T-helper 2 cell treated with Interferon-gamma antibody and Interleukin-4, amounts not matched to agents 5 μg/mL and 100 μg/mL, for 36 hours (primary cell): ENCODE measurements around the gene IL12RB2.
"Not testable (repeated sequence)": the region's sequence is repeated elsewhere in the genome, so short reads cannot be mapped to it uniquely, and the experiment has no call there.

Experiments
- DNase-seq: peaks from one replicate; pipeline ENCODE4 v3.0.0; 2021; ENCODE audit warnings: low spot score
- H3K27ac Mint-ChIP-seq: one replicate; pipeline ENCODE4 v1.8.0; 2021; ENCODE audit warnings: mild to moderate bottlenecking, mixed read lengths
- H3K27me3 Mint-ChIP-seq: one replicate; pipeline ENCODE4 v1.8.0; 2021; ENCODE audit warnings: low read depth, mixed read lengths
- H3K36me3 Mint-ChIP-seq: one replicate; pipeline ENCODE4 v1.8.0; 2021; ENCODE audit warnings: low read depth, mixed read lengths
- H3K4me1 Mint-ChIP-seq: one replicate; pipeline ENCODE4 v1.8.0; 2021; ENCODE audit warnings: low read depth, mixed read lengths
- H3K4me3 Mint-ChIP-seq: one replicate; pipeline ENCODE4 v1.8.0; 2022; ENCODE audit warnings: mild to moderate bottlenecking, moderate library complexity, mixed read lengths
- H3K9me3 Mint-ChIP-seq: one replicate; pipeline ENCODE4 v1.8.0; 2021; ENCODE audit warnings: mixed read lengths

Gene IL12RB2

DNA sequence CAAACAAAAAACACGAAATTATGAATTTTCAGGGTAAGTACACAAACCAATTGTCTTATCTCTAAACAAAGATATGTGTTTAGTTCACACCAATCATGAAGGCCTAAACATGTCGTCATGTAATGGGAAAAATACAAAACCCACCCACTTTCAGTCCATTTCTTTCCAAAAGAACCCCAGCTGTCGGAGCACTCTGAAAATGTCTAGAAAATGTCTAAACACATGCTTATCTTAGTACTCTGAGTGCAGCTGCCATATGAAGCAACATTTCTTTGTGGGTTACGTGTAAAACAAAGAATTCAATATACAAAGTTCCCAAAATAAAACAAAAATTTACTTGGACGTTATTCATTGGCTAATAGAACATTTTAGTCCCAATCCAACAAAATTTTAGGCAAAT, 99.8 kb downstream of the IL12RB2 start:
- Mint-ChIP-seq H3K36me3 (peaks cover 49% of the 10 kb centered on the region), H3K4me3 (no peak overlapping the region), H3K9me3 (no peaks in the 10 kb centered on the region), H3K4me1 (peaks cover 6% of the 10 kb centered on the region), H3K27me3 (no peaks in the 10 kb centered on the region), H3K27ac (no peak overlapping the region)
- no peak for DNase-seq

DNA sequence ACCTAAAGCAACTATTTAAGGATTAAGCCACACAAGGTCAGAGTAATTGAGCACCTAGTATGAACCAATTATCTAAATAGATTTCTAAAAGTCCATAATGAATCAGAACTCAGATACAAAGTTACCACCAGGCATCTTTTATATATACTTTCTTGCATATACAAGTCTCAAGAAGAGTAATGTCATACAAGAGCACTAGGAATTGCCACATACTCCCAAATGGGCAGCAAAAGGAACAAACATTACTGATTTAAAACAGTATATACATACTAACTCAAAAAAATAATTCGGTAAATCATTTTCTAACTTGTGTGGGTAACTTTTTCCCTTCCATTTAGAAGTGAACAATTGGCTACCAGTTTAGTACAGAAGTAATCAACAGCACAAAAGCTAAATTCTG, 100.5 kb downstream of the IL12RB2 start:
- H3K27ac Mint-ChIP-seq: peak overlapping the region; percentile 3

DNA sequence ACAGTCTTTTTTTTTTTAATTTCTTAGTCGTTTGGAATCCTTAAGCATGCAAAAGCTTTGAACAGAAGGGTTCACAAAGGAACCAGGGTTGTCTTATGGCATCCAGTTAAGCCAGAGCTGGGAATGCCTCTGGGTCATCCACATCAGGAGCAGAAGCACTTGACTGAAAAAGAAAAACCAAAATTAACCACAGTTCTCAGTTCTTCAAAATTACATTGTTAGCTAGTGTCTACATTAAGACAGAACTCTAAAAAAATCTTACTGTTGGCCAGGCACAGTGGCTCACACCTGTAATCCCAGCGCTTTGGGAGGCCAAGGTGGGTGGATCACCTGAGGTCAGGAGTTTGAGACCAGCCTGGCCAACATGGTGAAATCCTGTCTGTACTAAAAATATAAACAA, 105.4 kb downstream of the IL12RB2 start:
- not testable (repeated sequence) for H3K9me3 Mint-ChIP-seq, H3K27me3 Mint-ChIP-seq, H3K4me3 Mint-ChIP-seq, DNase-seq, H3K27ac Mint-ChIP-seq
- Mint-ChIP-seq H3K36me3 (peaks cover 80% of the 10 kb centered on the region), H3K4me1 (peaks cover 17% of the 10 kb centered on the region)

More for the DNA sequence above, 100.5 kb downstream of the IL12RB2 start:
- Mint-ChIP-seq H3K4me1 (peaks cover 6% of the 10 kb centered on the region), H3K9me3 (no peaks in the 10 kb centered on the region), H3K27me3 (no peaks in the 10 kb centered on the region), H3K4me3 (no peak overlapping the region), H3K36me3 (peaks cover 54% of the 10 kb centered on the region)
- no peak for DNase-seq

DNA sequence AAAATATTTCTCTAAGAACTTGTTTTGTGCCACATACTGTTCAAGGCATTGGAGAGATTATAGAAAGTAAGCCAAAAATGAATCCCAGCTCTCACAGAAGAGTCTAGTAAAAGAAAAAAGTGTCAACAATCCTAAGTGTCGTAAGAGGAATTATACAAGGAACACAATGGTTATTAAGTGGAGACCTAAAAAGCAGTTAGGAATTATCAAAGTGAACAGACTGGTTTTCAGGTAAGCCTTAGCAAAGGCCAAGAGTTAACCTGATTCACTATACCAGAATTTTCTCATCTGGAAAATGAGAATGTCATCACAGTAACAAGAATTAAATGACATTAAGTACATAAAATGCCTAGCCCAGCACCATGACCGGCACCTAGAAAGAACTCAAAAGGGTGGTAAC, 106.9 kb downstream of the IL12RB2 start:
- no peak overlapping the region for H3K4me3 Mint-ChIP-seq
- no peak for DNase-seq
- H3K27ac Mint-ChIP-seq: no peak overlapping the region
- H3K4me1 Mint-ChIP-seq: peaks cover 26% of the 10 kb centered on the region
- H3K27me3 Mint-ChIP-seq: no peaks in the 10 kb centered on the region
- H3K9me3 Mint-ChIP-seq: no peaks in the 10 kb centered on the region
- peaks cover 85% of the 10 kb centered on the region for H3K36me3 Mint-ChIP-seq

- H3K9me3 Mint-ChIP-seq: no peaks in the 10 kb centered on the region
- no peaks in the 10 kb centered on the region for H3K27me3 Mint-ChIP-seq
- peaks cover 30% of the 10 kb centered on the region for H3K4me1 Mint-ChIP-seq
- H3K36me3 Mint-ChIP-seq: peaks cover 85% of the 10 kb centered on the region
- H3K4me3 Mint-ChIP-seq: no peak overlapping the region
- no peak for DNase-seq
- no peak overlapping the region for H3K27ac Mint-ChIP-seq
These were observed 107.4 kb downstream of the IL12RB2 start for GRCh38 chr1:67415041-67415440.

DNA sequence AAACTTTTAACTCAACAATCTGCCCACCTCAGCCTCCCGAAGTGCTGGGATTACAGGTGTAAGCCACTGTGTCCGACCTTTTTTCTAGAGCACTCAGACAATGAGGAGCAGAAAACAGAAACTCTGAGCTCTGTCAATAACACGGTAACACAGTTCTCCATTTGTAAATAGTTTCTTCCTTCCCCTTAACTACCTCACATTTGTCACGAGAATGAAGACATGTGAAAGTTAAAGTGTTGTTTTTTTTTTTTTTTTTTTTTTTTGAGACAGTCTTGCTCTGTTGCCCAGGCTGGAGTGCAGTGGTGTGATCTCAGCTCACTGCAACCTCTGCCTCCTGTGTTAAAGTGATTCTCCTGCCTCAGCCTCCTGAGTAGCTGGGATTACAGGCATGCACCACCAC, 110.1 kb downstream of the IL12RB2 start:
- H3K4me3 Mint-ChIP-seq, H3K27ac Mint-ChIP-seq, DNase-seq, H3K27me3 Mint-ChIP-seq, H3K9me3 Mint-ChIP-seq: not testable (repeated sequence)
- H3K4me1 Mint-ChIP-seq: peaks cover 40% of the 10 kb centered on the region
- peaks cover 85% of the 10 kb centered on the region for H3K36me3 Mint-ChIP-seq

GRCh38 chr1:67418839-67419586, 111.3 kb downstream of the IL12RB2 start:
- no peaks in the 10 kb centered on the region for H3K9me3 Mint-ChIP-seq

DNA sequence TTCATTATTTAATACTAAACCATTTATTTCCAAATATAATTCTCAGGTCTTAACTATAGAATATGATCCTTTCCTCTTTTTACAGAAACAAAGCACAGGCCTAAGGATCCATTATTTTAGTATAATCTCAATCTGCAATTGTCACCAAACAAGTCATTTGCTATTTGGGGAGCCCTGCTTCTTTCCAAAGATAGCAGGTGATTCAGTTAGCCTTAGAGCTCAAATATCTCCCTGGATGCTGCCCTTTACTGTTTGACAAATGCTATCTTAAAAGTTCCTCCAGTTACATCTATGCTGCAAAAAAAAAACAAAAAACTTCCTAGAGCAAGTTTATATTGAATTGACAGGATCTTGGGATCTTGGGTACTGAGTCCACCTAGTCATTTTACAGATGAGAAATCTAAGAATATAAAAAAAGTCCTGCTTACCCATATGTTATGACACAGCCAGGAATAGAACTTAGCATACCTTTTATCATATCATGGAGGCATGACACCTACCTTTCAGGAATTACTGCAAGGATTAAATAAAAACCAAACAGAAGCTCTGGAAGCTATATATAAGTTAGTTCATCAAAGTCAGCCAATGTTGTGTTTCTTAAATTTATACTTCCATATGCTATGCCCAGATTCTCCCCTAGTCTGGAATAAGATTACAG, 113.3 kb downstream of the IL12RB2 start:
- H3K27me3 Mint-ChIP-seq: no peaks in the 10 kb centered on the region
- no peak overlapping the region for H3K27ac Mint-ChIP-seq
- no peak overlapping the region for H3K4me3 Mint-ChIP-seq
- H3K36me3 Mint-ChIP-seq: peaks cover 87% of the 10 kb centered on the region
- peaks cover 49% of the 10 kb centered on the region for H3K4me1 Mint-ChIP-seq
- DNase-seq: no peak
- H3K9me3 Mint-ChIP-seq: no peaks in the 10 kb centered on the region

More at GRCh38 chr1:67418839-67419586, 111.3 kb downstream of the IL12RB2 start:
- H3K4me1 Mint-ChIP-seq: peaks cover 43% of the 10 kb centered on the region
- peaks cover 88% of the 10 kb centered on the region for H3K36me3 Mint-ChIP-seq
- H3K27me3 Mint-ChIP-seq: no peaks in the 10 kb centered on the region
- DNase-seq: no peak
- peak overlapping the region; percentile 27 for H3K4me3 Mint-ChIP-seq
- H3K27ac Mint-ChIP-seq: no peak overlapping the region

- Mint-ChIP-seq H3K4me3 (peak overlapping the region; percentile 92), H3K9me3 (no peaks in the 10 kb centered on the region), H3K27me3 (no peaks in the 10 kb centered on the region), H3K36me3 (peaks cover 67% of the 10 kb centered on the region), H3K27ac (no peak overlapping the region), H3K4me1 (peaks cover 48% of the 10 kb centered on the region)
- DNase-seq: no peak
These were observed 119.8 kb downstream of the IL12RB2 start for GRCh38 chr1:67427465-67427864.

DNA sequence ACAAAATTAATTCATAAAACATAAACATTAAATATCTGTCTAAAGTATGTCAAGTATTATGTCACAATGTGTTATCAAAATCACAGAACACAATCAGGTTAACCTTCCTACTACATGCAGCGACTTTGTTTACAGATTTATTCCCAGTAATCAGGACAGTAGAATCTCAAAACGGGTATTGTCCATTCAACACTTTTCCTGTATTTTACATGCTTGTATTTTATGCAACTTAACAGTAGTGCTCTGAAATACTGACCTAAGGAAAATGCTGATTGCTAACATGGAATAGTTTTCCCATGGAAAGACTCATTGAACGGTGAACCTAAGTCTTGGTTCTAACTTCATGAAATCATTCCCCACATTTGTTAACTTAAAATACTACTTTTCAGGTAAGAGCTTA, 120.3 kb downstream of the IL12RB2 start:
- no peaks in the 10 kb centered on the region for H3K9me3 Mint-ChIP-seq
- no peaks in the 10 kb centered on the region for H3K27me3 Mint-ChIP-seq
- H3K36me3 Mint-ChIP-seq: peaks cover 63% of the 10 kb centered on the region
- H3K4me3 Mint-ChIP-seq: peak overlapping the region; percentile 92
- peak overlapping the region; percentile 39 for H3K27ac Mint-ChIP-seq
- H3K4me1 Mint-ChIP-seq: peaks cover 51% of the 10 kb centered on the region
- no peak for DNase-seq

DNA sequence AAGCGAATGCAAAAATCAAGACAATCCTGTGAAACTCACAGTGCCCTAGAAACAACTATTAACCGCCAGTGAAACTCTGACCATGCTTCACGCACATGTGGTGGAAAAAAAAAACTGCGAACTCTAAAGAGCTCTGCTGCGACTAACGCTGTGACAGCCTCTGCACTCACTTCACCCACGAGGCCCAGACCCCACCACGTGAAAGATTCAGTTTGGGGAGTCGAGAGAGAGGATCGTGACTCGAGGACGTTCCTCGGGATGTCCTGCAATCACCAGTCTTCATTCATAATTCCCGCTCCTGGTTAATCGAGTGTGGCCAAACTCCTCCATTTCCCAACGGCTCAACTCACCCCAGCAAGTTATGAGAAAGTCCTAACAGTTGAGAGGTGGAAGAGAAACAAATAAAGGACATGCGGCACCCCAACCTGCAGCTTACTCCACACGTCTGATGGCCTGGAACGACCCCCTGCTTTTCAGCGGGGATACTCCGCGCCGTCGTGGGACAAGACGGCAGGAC, 121.4 kb downstream of the IL12RB2 start:
- no peaks in the 10 kb centered on the region for H3K27me3 Mint-ChIP-seq
- peak; percentile 27 for DNase-seq
- H3K36me3 Mint-ChIP-seq: peaks cover 51% of the 10 kb centered on the region
- peak overlapping the region; percentile 97 for H3K27ac Mint-ChIP-seq
- no peaks in the 10 kb centered on the region for H3K9me3 Mint-ChIP-seq
- peaks cover 55% of the 10 kb centered on the region for H3K4me1 Mint-ChIP-seq
- peak overlapping the region; percentile 92 for H3K4me3 Mint-ChIP-seq

DNA sequence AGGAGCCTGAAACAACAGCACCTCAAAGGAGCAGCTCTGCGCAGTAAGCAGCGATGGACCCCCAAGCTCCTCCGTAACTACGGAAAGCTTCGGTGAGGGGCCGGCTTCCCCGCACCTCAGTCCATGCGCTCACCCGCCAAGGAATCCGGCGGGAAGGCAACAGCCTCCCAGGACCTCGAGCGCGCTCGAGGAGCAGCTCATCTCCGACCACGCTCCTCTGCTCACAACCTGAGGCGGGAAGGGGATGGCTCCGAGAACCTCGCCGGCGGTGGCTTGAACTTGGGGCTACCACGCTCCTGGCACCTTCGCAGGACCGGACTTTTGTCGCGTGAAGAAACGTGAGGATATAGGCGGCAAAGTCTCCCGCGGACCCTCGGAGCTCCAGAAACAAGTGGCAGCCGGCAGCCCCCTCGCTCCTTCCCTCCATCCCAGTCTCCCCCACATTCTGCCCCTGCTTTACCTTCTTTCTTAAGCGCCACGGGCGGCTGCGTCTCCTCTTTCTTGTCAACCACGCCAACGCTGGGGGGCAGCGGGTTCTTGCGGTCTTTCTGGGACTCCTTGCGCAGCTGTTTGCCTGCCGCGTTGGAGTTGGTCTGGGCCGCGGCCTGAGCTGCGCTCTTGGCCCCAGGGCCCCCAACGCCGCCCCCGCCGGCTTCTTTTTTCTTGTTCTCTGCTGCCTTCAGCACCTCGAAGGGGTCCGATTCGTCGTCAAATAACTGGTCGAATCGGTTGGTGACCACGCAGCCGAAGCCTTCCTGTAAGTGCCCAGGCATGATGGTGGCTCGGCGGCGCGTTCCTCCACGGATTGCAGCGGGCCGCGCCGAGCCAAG, 122.1 kb downstream of the IL12RB2 start:
- DNase-seq: no peak
- H3K27me3 Mint-ChIP-seq: no peaks in the 10 kb centered on the region
- no peaks in the 10 kb centered on the region for H3K9me3 Mint-ChIP-seq
- H3K4me1 Mint-ChIP-seq: peaks cover 55% of the 10 kb centered on the region
- peak overlapping the region; percentile 97 for H3K27ac Mint-ChIP-seq
- peak overlapping the region; percentile 92 for H3K4me3 Mint-ChIP-seq
- peaks cover 46% of the 10 kb centered on the region for H3K36me3 Mint-ChIP-seq

DNA sequence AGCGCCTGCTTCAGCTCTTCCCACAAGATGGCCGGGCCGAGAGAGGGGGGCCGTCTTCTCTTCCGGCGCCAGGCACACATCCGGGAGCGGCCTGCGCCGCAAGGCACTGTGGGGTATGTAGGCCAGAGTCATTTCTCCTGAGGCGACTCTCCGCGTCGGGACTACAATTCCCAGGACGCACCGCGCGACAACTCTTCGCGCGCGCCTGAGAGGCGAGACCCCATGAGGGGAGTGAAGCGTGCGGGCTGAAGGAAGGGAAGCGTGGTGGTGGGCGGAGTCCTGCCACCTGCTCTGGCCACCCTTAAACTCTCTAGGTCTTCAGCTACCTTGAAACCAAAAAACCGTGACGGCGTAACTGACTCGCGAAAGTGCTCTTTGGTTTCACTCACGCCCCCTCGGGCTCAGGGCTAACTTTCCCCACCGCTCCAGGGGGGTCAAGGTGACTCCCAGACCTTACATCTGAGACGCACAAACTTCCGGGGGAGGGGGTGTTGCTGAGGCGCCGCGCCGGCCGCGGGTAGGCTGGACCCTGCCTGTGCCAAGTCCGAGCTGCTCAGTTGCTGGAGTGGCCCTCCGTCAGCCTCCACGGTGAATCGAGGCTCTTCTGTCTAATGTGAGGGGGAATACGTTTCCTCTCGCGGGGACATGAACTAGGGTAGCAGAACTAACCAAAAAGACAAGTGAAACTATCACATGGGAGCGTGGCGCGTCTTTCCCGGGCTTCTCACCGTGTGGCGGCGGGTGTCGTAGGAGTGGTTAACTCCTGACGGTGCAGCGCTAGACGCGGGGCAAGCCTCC, 122.9 kb downstream of the IL12RB2 start, which contains the start of gene SERBP1:
SERBP1 (minus strand) TSS at position 45 of the 798 bp plus-strand sequence. CDS start 102 bp downstream, outside the sequence.
- DNase-seq: peak; percentile 97
- no peaks in the 10 kb centered on the region for H3K9me3 Mint-ChIP-seq
- peaks cover 39% of the 10 kb centered on the region for H3K36me3 Mint-ChIP-seq
- peaks cover 50% of the 10 kb centered on the region for H3K4me1 Mint-ChIP-seq
- H3K27me3 Mint-ChIP-seq: no peaks in the 10 kb centered on the region
- peak within 1 kb of the TSS; percentile 97 for H3K27ac Mint-ChIP-seq
- peak within 1 kb of the TSS; percentile 92 for H3K4me3 Mint-ChIP-seq
